MCF 10A (cell line): ENCODE data around the gene MAP4. TPM values are rescaled to one million over a fixed set of nuclear protein-coding genes. Genes with fewer than 3 reads are reported as not detected.

Experiments
- BruUV-seq: library from RNA; stranded (reverse); fragments of 400-500 nt; replicated peaks from 2 replicates; lab custom pipeline; 2021; lab: Mats Ljungman, UMichigan
- CTCF ChIA-PET: fragments of 300-600 bp; sonication (Branson Sonifier 250); formaldehyde crosslinking; extraction: SDS; loops from one replicate; lab custom pipeline; 2021; ENCODE audit warnings: antibody characterized with exemption, inconsistent platforms; lab: Yijun Ruan, JAX
- POLR2A ChIA-PET: fragments of 300-600, 350-650 bp; sonication (Branson Sonifier 250); formaldehyde crosslinking; extraction: SDS; loops from one replicate; lab custom pipeline; 2020; ENCODE audit warnings: antibody characterized with exemption, inconsistent platforms; lab: Yijun Ruan, JAX
- DNase-seq: peaks from one replicate; pipeline ENCODE4 v3.0.0-alpha.2; 2018; ENCODE audit not compliant: unreplicated experiment
- H3K27ac Mint-ChIP-seq: one replicate; pipeline ENCODE4 v1.8.0; 2022; ENCODE audit warnings: mild to moderate bottlenecking, low read depth, mixed read lengths; ENCODE audit not compliant: unreplicated experiment
- H3K27me3 Mint-ChIP-seq: one replicate; pipeline ENCODE4 v1.8.0; 2022; ENCODE audit warnings: mixed read lengths; ENCODE audit not compliant: insufficient read depth, unreplicated experiment
- H3K36me3 Mint-ChIP-seq: one replicate; pipeline ENCODE4 v1.8.0; 2022; ENCODE audit warnings: mild to moderate bottlenecking, moderate library complexity, mixed read lengths; ENCODE audit not compliant: insufficient read depth, unreplicated experiment
- H3K4me1 Mint-ChIP-seq: one replicate; pipeline ENCODE4 v1.8.0; 2022; ENCODE audit warnings: mixed read lengths; ENCODE audit not compliant: insufficient read depth, unreplicated experiment
- H3K4me3 Mint-ChIP-seq: one replicate; pipeline ENCODE4 v1.8.0; 2022; ENCODE audit warnings: mild to moderate bottlenecking, moderate library complexity, mixed read lengths; ENCODE audit not compliant: unreplicated experiment
- H3K9me3 Mint-ChIP-seq: one replicate; pipeline ENCODE4 v1.8.0; 2022; ENCODE audit warnings: mixed read lengths; ENCODE audit not compliant: unreplicated experiment
- CTCF ChIP-seq: fragments of 200-600 bp; IDR thresholded peaks from one replicate; pipeline ENCODE4 v1.8.0; 2022; ENCODE audit warnings: antibody characterized with exemption, mild to moderate bottlenecking; ENCODE audit not compliant: unreplicated experiment
- intact Hi-C: fragments of 100-400 bp; cut with micrococcal nuclease; formaldehyde crosslinking; loops from 2 replicates; pipeline ENCODE4 v1.14.1; 2022
- total RNA-seq: library from RNA; stranded (reverse); gene quantifications from 2 replicates; pipeline ENCODE4 v1.2.3, GENCODE V29; 2022

Gene MAP4
- total RNA-seq, 1 experiment from 2014 or later = 217 TPM

GRCh38 chr3:47885168-47885567 is 131.0 kb downstream of the MAP4 start:
- H3K4me3 Mint-ChIP-seq = no peak overlapping the region
- ChIA-PET POLR2A (no interaction called here), CTCF (interaction anchor here (1.3 kb wide), 1 partner anchor 48 kb away, joined by 4 read pairs; no protein-coding TSS in a partner anchor)
- no TSS peak for BruUV-seq
- no peak for DNase-seq
- TF ChIP-seq CTCF = no peak
- no peaks in the 10 kb centered on the region for H3K4me1 Mint-ChIP-seq
- intact Hi-C loops = no loop called here
- no peak overlapping the region for H3K27ac Mint-ChIP-seq
- H3K27me3 Mint-ChIP-seq = no peaks in the 10 kb centered on the region
- no peaks in the 10 kb centered on the region for H3K9me3 Mint-ChIP-seq
- H3K36me3 Mint-ChIP-seq = peaks cover 58% of the 10 kb centered on the region

- CTCF ChIA-PET = interaction anchor here (1.3 kb wide), 1 partner anchor 47 kb away, joined by 4 read pairs; no protein-coding TSS in a partner anchor
Measured at GRCh38 chr3:47884603-47885002, 131.6 kb downstream of the MAP4 start.

GRCh38 chr3:47882338-47882737 is 133.9 kb downstream of the MAP4 start:
- no peaks in the 10 kb centered on the region for H3K9me3 Mint-ChIP-seq
- intact Hi-C loops = no loop called here
- TF ChIP-seq CTCF = no peak
- H3K4me3 Mint-ChIP-seq = no peak overlapping the region
- ChIA-PET CTCF (interaction anchor here (0.6 to 0.9 kb wide), 5 partner anchors 17 to 1210 kb away, joined by 3 to 5 read pairs (median 4); no protein-coding TSS in a partner anchor), POLR2A (interaction anchor here (0.6 to 0.7 kb wide), 2 partner anchors 36 to 52 kb away, joined by 3 read pairs; no protein-coding TSS in a partner anchor)
- DNase-seq = no peak
- H3K4me1 Mint-ChIP-seq = no peaks in the 10 kb centered on the region
- no TSS peak for BruUV-seq
- peaks cover 43% of the 10 kb centered on the region for H3K36me3 Mint-ChIP-seq
- no peaks in the 10 kb centered on the region for H3K27me3 Mint-ChIP-seq
- H3K27ac Mint-ChIP-seq = no peak overlapping the region

More at GRCh38 chr3:47884603-47885002, 131.6 kb downstream of the MAP4 start:
- intact Hi-C loops = no loop called here
- Mint-ChIP-seq H3K27ac (no peak overlapping the region), H3K4me1 (no peaks in the 10 kb centered on the region), H3K27me3 (no peaks in the 10 kb centered on the region), H3K4me3 (no peak overlapping the region), H3K9me3 (no peaks in the 10 kb centered on the region), H3K36me3 (peaks cover 55% of the 10 kb centered on the region)
- TF ChIP-seq CTCF = no peak
- DNase-seq = no peak
- no TSS peak for BruUV-seq
- POLR2A ChIA-PET = no interaction called here

GRCh38 chr3:47877719-47878118 is 138.5 kb downstream of the MAP4 start:
- Mint-ChIP-seq H3K27me3 (no peaks in the 10 kb centered on the region), H3K36me3 (peaks cover 53% of the 10 kb centered on the region), H3K9me3 (no peaks in the 10 kb centered on the region), H3K27ac (no peak overlapping the region), H3K4me3 (no peak overlapping the region), H3K4me1 (no peaks in the 10 kb centered on the region)
- no TSS peak for BruUV-seq
- no peak for DNase-seq
- no peak for TF ChIP-seq CTCF
- CTCF ChIA-PET = no interaction called here
- intact Hi-C loops = no loop called here
- POLR2A ChIA-PET = interaction anchor here (0.9 kb wide), 1 partner anchor 31 kb away, joined by 3 read pairs; no protein-coding TSS in a partner anchor
